HG03135 (cell line): ENCODE results near the gene PPP1R12C.
"Not testable (repeated sequence)": the region's sequence is repeated elsewhere in the genome, so short reads cannot be mapped to it uniquely, and the experiment has no call there.

ENCODE experiments used
- ATAC-seq: cut with Tn5 transposase; IDR thresholded peaks from one replicate; pipeline ENCODE4 v1.9.1; 2021; ENCODE audit warnings: mild to moderate bottlenecking, moderate library complexity; ENCODE audit not compliant: unreplicated experiment

PPP1R12C gene

DNA sequence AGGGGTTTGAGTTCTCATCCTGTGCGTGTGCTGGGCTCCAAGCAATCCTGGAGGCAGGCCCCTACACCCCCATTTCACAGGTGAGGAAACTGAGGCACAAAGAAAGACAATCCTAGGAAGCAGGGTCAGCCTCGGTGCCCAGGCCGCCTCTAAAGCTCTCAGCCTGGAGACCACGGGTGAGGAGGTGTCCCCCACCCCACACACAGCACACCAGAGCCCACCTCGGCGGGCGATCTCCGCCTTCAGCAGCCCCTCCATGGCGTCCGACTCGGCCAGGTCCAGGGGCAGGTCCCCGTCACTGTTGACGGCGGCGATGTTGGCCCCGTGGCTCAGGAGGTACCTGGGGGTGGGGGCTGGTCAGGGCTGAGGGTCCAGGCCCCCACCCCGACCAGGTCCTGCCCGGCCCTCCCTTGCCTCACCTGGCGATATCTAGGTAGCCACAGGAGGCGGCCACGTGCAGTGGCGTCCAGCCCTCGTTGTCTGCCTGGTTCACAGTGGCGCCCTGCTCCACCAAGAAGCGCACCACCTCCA, 5.1 kb downstream of the PPP1R12C start:
- no peak for ATAC-seq

DNA sequence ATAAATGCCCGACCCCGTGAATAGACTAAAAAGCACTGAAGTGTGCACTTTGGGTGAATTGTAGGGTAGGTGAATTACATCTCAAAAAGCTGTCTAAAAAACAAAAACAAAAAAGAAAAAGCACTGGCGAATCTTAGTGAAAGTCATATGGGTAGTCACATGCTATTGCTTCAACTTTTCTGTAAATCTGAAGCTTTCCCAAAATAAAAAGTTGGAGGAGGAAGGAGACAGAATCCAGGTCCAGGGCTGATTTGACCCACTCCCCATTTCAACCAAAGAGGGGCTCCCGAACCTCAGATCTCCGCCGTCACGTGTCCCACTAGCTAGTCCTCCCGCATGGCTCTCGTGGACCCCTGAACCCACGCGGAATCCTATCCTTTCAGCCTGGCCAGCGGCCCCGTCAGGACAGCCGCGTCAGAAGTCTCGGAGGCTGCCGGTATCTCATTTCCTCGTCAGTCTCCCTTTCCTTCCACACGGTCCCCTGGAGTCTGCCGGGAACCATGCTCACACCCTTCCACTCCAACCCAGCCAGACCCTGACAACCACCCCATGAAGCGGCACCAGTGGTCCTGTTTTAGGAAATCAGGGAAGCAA, 6.1 kb downstream of the PPP1R12C start:
- no peak for ATAC-seq

DNA sequence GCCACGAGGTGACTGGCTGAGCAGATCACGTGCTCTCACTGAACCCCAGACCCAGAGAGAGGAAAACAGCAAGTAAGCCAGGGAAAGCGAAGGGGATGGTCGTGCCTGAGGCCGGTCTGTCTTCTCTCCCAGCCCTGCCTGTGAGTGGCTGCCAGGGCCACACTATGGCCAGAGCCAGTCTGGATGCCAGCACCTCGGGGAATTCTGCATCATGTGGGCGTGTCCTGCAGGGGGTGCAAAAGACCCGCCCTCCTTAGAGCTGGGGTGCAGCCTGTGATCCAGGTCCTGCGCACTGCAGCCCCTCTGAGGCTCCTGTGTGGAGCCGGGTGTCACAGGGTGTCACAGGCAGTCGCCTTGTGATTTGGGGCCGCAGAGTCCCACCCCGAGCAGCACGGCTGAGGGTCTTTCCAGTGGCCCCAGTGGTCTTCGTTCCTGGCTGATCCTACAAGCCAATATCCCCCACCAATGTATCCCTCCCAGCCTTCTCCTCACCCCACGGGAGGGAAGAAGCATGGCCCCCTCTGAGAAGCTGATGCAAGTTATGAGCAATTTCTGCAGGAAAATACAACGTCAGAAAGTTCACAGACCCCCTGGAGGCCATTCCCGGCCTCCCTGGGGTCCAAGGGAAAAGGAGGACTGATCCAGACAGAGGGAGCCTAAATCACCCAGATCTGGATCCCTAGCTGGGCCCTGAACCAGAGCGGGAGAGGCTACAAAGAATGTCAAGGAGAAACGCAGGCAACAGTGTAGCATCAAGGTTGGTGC, 7.7 kb downstream of the PPP1R12C start:
- ATAC-seq: no peak

DNA sequence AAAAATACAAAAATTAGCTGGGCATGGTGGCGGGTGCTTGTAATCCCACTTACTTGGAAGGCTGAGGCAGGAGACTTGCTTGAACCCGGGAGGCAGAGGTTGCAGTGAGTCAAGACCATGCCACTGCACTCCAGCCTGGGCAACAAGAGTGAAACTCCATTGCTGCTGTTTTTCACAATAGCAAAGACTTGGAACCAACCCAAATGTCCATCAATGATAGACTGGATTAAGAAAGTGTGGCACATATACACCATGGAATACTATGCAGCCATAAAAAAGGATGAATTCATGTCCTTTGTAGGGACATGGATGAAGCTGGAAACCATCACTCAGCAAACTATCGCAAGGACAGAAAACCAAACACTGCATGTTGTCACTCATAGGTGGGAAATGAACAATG, 10.2 kb downstream of the PPP1R12C start:
- not testable (repeated sequence) for ATAC-seq

DNA sequence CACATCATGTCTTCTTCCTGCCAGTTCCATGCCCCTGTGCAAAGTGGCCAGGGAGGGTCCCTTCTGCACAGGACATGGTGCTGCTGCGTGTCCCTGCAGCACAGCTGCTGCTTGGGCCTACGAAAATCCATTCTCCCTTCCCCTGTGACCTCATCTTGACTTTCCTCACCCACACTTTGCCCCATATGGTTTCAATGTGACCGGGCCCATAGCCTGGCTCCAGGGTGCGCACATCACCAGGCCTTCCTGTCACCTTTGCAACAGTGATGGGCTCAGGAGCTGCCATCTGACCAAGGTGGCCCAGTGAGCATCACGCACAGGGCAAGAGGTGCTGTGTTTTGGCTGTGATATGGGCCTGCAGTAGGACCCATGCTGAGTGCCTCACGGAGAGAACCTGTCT, 10.8 kb downstream of the PPP1R12C start:
- no peak for ATAC-seq

DNA sequence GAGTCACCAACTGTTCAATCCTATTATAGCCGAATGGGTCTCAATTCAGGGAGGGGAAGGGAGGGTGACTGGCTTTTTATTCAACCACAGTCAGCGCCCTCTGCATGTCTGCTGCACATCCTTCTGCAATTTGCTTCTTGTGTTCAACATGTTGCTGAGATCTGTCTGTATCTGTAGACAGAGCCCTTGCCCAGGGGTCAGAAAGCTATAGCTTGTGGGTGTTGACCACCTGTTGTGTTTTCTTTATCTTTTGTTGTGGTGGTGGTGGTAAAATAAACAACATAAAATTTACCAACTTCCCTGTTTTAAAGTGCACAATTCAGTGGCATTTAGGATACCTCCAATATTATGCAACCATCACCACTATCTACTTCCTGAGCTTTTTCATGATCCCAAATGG, 12.2 kb downstream of the PPP1R12C start:
- ATAC-seq: no peak

DNA sequence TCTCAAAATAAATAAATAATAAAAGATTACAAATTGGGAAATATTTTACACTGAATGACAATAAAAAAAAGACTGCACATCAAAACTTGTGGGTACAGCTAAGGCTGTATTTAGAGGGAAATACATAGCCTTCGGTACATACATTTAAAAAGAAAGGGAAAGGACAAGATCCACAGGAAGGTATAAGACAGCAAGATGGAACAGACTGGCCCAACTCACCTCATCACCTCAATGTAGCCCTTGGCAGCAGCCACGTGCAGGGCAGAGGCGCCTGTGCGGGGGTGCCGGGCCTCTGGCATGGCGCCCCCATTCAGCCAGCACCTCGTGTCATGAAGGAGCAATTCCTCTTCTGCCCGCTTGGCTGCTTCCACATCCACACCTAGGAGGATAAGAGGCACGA, 14.2 kb downstream of the PPP1R12C start:
- no peak for ATAC-seq

DNA sequence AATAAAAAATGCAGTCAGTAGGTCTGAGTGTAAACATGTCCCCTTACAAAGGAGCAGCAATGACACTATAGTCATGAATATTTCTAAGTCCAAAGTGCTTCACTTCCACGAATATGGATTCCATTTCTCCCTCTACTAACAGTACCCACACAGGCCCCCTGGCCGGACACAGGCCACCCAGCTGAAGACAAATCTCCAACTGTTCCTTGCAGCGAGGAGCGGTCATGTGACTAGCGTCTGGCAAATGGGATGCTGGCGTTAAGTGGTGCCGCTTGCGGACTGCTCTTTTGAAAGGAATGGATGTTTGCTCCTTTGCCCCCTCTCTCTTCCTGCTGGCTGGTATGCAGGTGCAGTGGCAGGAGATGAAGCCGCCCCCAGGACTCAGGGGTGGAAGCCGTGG, 16.2 kb downstream of the PPP1R12C start:
- ATAC-seq: no peak

DNA sequence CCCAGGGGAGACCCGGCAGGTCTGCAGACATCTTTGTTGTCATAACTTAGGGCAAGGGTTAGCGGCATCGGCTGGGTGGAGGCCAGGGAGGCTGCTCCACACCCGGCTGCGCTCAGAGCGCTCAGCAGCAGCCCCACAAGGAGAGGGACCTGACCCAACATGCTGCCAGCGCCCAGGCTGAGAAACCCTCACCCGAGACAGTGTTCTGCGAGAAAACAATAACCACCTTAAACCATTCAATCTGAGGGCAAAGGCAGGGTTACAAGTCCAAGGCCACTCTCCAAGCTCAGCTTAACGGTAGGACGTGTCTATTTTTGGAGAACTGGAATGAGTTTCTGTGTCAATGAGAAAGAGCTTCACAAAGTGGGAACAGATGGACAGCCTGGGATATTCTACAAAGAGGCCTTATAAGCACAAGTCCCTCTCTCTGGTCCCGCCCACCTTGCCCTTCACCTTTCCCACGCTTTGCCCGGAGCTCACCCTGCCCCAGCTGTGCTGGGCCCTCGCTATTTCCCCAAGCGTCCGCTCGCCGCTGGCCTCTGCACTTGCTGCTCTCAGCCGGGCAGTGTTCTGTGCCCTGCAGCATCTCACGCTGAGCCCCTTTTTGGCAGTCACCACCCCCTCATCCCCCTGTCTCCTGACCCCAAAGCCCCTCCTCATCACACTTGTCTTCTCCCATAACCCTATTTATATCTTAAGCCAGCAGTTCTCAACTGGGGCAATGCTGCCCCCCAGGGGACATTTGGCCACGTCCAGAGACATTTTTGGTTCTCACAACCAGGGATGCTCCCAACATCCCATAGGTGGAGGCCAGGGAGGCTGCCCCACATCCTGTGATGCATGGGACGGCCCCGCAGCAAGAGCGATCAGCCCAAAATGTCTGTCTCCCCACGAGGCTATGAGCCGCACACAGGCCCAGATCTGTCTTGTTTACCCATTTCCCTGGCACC, 17.6 kb downstream of the PPP1R12C start:
- ATAC-seq: no peak

DNA sequence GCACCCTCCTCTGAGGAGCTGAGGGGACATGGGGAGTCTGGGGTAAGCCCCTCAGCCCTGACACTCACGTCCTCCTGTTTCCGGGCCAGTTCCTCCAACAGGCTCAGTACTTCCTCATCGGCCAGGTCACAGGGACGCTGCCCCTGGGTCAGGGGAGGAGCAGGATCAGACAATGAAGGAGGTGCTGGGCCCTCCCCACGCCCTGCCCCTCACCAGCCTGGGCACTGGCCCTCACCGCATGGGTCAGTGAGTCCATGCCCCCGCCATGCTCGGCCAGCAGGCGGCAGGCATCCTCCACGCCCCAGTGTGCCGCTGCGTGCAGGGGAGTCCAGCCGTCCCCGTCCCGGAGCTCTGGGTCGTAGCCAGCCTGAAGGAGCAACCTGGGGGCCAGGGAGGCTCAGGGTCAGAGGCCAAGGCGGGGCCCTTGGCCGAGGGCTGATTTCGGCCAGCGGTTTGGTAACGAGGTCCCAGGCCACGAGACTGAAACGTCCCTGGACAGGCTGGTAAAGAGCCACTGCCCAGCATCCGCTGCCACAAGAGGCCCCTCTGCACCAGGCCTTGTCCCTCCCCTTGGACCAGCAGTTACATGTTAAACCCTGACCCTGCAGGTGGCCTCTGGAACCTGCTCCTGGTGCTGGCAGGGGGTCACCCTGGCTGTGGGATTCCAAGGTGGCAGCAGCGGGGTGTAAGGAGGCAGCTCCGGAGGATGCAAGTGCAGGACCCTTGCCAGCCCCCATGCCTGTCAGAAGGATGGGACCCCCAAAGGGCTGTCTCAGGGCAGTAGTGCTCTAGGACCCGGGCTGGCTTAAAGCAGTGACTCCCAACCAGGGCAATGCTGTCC, 18.5 kb downstream of the PPP1R12C start:
- no peak for ATAC-seq

DNA sequence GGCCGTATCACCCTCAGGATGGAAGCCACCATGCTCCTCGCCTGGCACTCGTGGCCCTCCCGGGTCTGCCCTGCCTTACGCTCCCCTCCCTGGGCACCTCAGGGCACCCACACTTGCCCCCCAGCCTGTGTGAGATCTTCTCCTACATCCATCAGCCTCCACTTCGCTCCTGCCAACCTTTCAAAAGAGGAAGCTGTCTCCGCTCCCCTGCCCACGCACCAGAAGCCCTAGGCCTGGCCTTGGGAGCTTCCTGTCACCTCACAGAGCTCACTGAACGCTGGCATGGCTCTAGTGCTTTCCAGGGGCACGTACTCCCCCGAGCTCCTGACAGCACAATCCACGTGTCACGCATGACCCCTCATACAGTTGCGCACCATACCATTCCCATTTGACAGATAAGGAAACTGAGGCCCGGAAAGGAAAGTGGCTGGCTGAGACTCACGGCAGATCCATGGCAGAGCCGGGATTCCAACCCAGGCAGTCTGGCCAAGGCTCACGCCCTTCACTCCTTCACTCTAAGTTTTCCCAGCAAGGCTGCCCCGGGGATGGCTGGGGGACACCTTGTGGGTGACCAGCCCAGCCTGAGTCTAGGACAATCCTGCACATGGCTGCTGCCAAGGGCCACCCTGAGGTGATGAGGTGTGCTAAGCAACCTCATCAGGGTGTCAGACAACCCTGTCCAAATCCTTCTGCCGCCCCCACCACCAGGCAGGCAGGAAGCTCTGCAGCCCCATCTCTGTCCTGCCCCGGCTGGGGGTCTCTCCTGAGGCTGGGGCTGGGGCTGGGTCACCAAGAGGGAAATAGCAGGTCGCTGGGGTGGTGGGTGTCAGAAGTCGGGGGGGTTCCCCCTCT, 19.3 kb downstream of the PPP1R12C start:
- ATAC-seq: no peak

DNA sequence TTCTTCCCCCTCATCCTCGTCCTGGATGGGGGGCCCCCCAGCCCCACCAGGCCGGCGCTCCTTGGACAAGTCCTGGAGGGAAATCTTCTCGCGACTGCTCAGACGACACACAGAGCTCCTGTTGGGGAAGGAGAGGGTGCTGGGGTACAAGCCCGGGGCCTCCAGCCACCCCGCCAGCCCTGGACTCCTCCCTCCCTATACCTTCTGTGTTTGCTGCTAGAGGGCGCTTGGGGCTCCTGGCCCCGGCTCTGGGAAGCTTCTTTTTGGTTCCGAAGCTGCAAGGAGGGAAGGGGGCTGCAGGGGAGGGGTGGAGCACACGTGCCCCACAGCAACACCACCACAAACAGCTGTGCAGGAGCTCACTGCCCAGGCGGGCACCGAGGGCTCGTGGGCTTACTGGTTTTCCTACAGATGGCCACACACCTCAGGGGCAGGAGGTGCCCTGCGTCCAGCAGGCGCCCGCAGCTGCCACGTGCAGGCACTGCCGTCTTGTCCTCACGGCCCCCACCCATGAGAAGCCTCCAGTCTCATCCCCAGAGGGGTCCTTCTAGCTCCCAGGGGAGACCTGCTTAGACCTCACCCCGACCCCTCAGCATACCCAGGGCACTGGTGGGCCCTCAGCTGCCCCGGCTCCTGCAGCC, 21.3 kb downstream of the PPP1R12C start:
- no peak for ATAC-seq

DNA sequence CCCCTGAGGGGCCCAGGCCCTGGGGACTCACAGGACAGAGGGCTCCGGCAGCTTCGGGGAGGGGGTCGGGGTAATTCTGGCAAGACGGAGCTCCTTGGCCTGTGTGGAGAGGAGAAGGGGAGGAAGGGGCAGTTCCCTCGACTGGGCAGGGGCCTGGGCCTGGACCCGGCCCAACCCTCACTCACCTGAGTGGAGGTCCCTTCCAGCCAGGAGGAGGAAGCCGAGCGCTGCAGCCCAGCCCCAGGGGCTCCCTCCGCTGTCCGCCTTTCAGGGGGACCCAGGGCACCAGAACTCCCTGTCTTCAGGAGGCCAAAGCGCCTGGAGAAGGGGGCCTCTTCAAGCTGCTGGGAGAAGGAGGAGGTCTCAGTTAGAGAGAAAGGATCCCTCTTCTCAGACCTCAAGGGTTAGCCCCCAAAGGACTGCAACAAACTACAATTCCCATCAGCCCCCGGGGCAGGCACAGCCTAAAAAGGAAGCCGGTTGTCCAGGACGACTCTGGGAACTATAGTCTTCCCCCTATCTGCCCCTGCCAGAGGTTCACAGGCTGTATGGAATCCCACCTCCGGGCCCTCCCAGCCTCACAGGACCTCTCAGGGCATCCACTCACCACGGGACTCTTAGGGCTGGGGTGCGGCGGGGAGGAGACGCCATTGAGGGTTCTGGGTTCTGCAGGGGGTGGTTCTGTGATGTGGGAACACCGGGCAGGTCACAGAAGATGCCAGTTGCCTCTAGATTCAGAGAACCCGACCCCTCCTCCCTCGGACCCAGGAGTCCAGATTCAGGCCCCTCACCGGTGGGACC, 22.0 kb downstream of the PPP1R12C start:
- no peak for ATAC-seq

DNA sequence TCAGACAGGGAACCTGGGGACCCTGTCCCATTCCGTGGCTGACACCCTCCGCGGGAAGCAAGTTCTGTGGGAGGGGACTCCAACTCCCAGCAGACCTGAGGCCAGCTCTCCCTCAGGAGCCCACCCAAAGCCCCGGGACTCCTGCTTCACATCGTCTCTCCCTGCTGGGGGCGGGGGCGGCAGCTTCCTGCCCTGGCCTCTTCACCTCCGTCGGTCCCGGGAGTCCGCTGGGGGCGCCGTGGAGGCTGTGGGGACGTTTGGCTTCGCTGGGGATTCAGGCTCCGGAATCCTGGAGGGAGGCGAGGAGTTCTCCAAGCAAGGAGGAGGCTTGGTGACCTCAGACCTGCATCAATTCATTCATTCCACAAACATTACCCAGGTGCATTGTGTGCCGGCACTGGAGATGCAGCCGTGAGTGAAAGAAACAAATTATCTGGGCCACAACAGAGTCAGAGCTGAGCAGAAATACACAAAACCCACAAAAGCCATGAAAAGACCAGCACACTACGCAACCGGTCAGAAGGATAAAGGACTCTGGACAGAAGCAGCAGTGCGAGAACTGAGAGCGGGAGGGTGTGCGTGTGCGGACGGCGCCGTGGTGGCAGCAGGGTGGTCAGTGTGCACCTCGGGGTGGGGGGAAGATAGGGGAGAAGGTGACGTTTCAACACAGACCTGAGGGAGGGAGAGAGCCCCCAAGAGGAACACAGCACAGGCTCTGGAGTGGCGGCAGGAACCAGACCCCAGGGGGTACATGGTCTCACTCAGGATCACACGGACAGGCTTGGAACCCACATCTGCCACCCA, 22.8 kb downstream of the PPP1R12C start:
- no peak for ATAC-seq

DNA sequence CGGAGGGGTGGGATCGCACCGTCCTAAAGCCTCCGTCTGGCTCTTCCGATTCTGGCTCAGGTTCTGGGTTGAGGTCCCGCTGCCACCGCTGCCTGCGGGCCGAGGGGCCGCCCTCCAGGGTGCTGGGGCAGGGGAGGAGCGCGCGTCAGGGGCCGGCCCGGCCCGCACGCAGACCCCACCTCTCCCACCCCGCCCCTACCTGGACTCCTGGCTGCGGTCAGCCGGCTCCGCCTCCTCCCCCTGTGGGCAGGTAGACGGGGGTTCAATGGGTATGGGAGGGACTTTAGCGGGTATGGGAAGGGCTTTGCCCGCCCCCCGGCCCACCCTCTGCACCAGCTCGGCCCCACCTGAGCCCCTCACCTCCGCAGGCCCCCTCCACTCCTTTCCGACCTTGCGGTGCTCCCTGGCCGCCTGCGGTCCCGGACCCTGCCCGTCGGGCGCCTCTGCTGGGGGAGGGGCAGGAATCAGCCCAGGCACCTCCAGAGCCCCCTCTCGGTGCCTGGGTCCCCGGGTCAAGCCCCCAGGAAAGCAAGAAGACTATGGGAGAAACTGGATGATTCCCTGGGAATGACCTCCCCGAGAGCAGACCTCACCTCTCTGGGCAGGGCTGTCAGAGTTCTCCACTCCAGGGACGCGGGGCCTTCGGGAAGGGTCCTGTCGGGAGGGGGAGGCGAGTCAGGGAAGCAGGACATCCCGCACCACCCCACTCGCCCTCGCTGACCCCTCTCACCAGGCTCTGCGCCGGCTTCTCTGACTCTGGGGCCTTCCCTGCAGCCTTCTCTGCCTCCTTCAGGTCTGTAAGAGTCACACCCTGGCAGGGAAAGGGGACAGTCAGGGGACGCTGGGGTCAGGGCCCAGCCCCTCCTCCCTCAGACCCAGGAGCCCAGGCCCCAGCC, 24.8 kb downstream of the PPP1R12C start:
- ATAC-seq: no peak

DNA sequence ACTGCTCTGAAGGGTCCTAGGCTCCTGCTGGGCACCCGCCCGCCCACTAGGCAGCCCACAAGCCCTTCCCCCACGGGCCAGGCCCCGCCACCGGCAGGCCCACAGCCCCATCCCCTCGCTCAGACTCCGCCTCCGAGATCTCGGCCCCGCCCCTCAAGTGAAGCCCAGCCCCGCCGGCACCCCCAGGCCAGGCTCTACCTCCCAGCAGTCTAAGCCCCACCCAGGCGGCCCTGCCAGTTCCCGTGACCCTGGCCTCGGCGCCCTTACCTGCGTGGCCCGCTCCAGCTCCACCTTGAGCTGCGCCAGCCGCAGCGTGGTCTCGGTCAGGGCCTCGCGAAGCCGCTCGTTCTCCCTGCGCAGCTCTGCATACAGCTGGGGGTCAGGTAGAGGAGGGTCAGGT, 25.5 kb downstream of the PPP1R12C start:
- no peak for ATAC-seq
